Loucy (cell line): Measurements from ENCODE around the gene CILP.

ENCODE experiments used
- H2AFZ ChIP-seq: fragments of 200-600 bp; sonication (generic); 2 replicates; pipeline ENCODE4 v1.6.0; 2016; ENCODE audit warnings: antibody characterized with exemption, mild to moderate bottlenecking, low read length, moderate library complexity
- H3F3A ChIP-seq: fragments of 200-600 bp; 2 replicates; pipeline ENCODE4 v1.6.0; 2016; ENCODE audit warnings: antibody characterized with exemption, low read depth, mild to moderate bottlenecking
- H3K27me3 ChIP-seq: fragments of 200-600 bp; sonication (generic); 2 replicates; pipeline ENCODE4 v1.6.1; 2014; ENCODE audit warnings: low read length, mild to moderate bottlenecking; ENCODE audit not compliant: insufficient read depth, poor library complexity, severe bottlenecking
- H3K36me3 ChIP-seq: fragments of 200-600 bp; sonication (generic); 2 replicates; pipeline ENCODE4 v1.6.1; 2016; ENCODE audit warnings: low read length; ENCODE audit not compliant: insufficient read depth
- H3K4me1 ChIP-seq: fragments of 200-600 bp; sonication (generic); 2 replicates; pipeline ENCODE4 v1.5.1; 2014; ENCODE audit warnings: low read length, mild to moderate bottlenecking; ENCODE audit not compliant: insufficient read depth, poor library complexity, severe bottlenecking
- H3K4me2 ChIP-seq: fragments of 200-600 bp; sonication (generic); 2 replicates; pipeline ENCODE4 v1.6.0; 2014; ENCODE audit warnings: antibody characterized with exemption, low read length, low read depth, mild to moderate bottlenecking; ENCODE audit not compliant: poor library complexity, severe bottlenecking
- H3K4me3 ChIP-seq: fragments of 200-600 bp; sonication (generic); 2 replicates; pipeline ENCODE4 v1.5.1; 2014; ENCODE audit warnings: low read length, mild to moderate bottlenecking, mixed read lengths; ENCODE audit not compliant: poor library complexity, severe bottlenecking
- H3K79me2 ChIP-seq: fragments of 200-600 bp; sonication (generic); 2 replicates; pipeline ENCODE4 v1.6.1; 2014; ENCODE audit warnings: low read length; ENCODE audit not compliant: insufficient read depth
- H3K9ac ChIP-seq: fragments of 200-600 bp; sonication (generic); 2 replicates; pipeline ENCODE4 v1.6.0; 2014; ENCODE audit warnings: mild to moderate bottlenecking, low read depth, low read length, moderate library complexity; ENCODE audit not compliant: poor library complexity, severe bottlenecking
- H3K9me2 ChIP-seq: fragments of 200-600 bp; sonication (generic); replicated peaks from 2 replicates; pipeline ENCODE4 v1.6.1; 2016; ENCODE audit warnings: low read depth, low read length, mixed read lengths
- H3K9me3 ChIP-seq: fragments of 200-600 bp; sonication (generic); 2 replicates; pipeline ENCODE4 v1.6.1; 2014; ENCODE audit warnings: mild to moderate bottlenecking, antibody characterized with exemption, low read length, low read depth; ENCODE audit not compliant: insufficient read depth
- H4K20me1 ChIP-seq: fragments of 200-600 bp; sonication (generic); 2 replicates; pipeline ENCODE4 v1.6.0; 2014; ENCODE audit warnings: antibody characterized with exemption, low read length, mild to moderate bottlenecking; ENCODE audit not compliant: insufficient read depth, poor library complexity, severe bottlenecking
- EZH2phosphoT487 ChIP-seq: fragments of 200-600 bp; IDR thresholded peaks from 2 replicates; pipeline ENCODE4 v1.6.1; 2018; ENCODE audit warnings: antibody characterized with exemption, mild to moderate bottlenecking, moderate library complexity, borderline replicate concordance
- TF ChIP-seq, protein P1 (sequence below): fragments of 200-600 bp; sonication (generic); conservative IDR thresholded peaks from 2 replicates; pipeline ENCODE4 v1.5.1; 2014; ENCODE audit warnings: mild to moderate bottlenecking, antibody characterized with exemption, low read length

The CILP gene

DNA sequence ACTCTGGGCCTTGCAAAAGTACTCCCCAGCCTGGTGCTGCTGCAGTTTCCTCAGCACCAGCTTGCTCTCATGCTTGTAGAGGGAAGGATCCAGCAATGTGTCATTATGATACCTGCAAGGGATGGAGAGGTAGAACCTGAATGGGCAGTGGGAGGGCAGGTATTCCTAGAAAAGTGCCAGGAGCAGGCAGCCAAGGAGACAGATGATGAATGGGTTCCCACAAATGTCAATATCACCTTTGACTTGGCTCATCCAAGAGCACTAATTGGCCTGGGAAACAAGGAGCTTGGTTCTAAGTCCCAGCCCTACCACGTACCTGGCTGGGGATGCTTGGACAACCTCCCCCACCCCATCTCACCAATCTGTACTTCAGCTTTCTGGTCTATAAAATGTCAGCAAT is 9.4 kb downstream of the CILP start:
- no peak for TF ChIP-seq EZH2phosphoT487
- TF ChIP-seq, protein P1, sequence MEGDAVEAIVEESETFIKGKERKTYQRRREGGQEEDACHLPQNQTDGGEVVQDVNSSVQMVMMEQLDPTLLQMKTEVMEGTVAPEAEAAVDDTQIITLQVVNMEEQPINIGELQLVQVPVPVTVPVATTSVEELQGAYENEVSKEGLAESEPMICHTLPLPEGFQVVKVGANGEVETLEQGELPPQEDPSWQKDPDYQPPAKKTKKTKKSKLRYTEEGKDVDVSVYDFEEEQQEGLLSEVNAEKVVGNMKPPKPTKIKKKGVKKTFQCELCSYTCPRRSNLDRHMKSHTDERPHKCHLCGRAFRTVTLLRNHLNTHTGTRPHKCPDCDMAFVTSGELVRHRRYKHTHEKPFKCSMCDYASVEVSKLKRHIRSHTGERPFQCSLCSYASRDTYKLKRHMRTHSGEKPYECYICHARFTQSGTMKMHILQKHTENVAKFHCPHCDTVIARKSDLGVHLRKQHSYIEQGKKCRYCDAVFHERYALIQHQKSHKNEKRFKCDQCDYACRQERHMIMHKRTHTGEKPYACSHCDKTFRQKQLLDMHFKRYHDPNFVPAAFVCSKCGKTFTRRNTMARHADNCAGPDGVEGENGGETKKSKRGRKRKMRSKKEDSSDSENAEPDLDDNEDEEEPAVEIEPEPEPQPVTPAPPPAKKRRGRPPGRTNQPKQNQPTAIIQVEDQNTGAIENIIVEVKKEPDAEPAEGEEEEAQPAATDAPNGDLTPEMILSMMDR: no peak
- no peaks in the 10 kb centered on the region for H3K9me3 ChIP-seq
- H3K4me3 ChIP-seq: no peak overlapping the region
- H3F3A ChIP-seq: no peaks in the 10 kb centered on the region
- no peak overlapping the region for H2AFZ ChIP-seq
- H3K27me3 ChIP-seq: no peaks in the 10 kb centered on the region
- H4K20me1 ChIP-seq: no peaks in the 10 kb centered on the region
- no peaks in the 10 kb centered on the region for H3K4me1 ChIP-seq
- H3K79me2 ChIP-seq: no peaks in the 10 kb centered on the region
- H3K4me2 ChIP-seq: no peak overlapping the region
- H3K36me3 ChIP-seq: no peaks in the 10 kb centered on the region
- no peak overlapping the region for H3K9ac ChIP-seq
- H3K9me2 ChIP-seq: no peaks in the 10 kb centered on the region

- no peak overlapping the region for H3K4me2 ChIP-seq
- no peaks in the 10 kb centered on the region for H3K9me3 ChIP-seq
- no peak overlapping the region for H3K9ac ChIP-seq
- H3K36me3 ChIP-seq: no peaks in the 10 kb centered on the region
- H3K4me1 ChIP-seq: no peaks in the 10 kb centered on the region
- H3K79me2 ChIP-seq: no peaks in the 10 kb centered on the region
- H3K4me3 ChIP-seq: no peak overlapping the region
- no peak for TF ChIP-seq EZH2phosphoT487
- TF ChIP-seq, protein P1: no peak
- no peaks in the 10 kb centered on the region for H4K20me1 ChIP-seq
- H3F3A ChIP-seq: no peaks in the 10 kb centered on the region
- H2AFZ ChIP-seq: no peak overlapping the region
- no peaks in the 10 kb centered on the region for H3K9me2 ChIP-seq
- H3K27me3 ChIP-seq: no peaks in the 10 kb centered on the region
Measured at GRCh38 chr15:65198571-65198970, 12.7 kb downstream of the CILP start.

- H3K9ac ChIP-seq: no peak overlapping the region
- no peaks in the 10 kb centered on the region for H3F3A ChIP-seq
- no peak overlapping the region for H2AFZ ChIP-seq
- no peaks in the 10 kb centered on the region for H3K27me3 ChIP-seq
- no peaks in the 10 kb centered on the region for H3K9me2 ChIP-seq
- H3K4me3 ChIP-seq: no peak overlapping the region
- no peak overlapping the region for H3K4me2 ChIP-seq
- H4K20me1 ChIP-seq: no peaks in the 10 kb centered on the region
- no peaks in the 10 kb centered on the region for H3K36me3 ChIP-seq
- TF ChIP-seq EZH2phosphoT487: no peak
- TF ChIP-seq, protein P1: no peak
- H3K79me2 ChIP-seq: no peaks in the 10 kb centered on the region
- H3K9me3 ChIP-seq: no peaks in the 10 kb centered on the region
- H3K4me1 ChIP-seq: no peaks in the 10 kb centered on the region
Measured at GRCh38 chr15:65197337-65197645, 14.0 kb downstream of the CILP start.
